Stimulated activated CD4-positive, alpha-beta T cell treated with anti-CD3 and anti-CD28 coated beads, Interleukin-15, amount 100 ng/mL, for 48 hours (primary cell): ENCODE measurements around the gene CCDC80.

ENCODE experiments used
- DNase-seq, 2 donors: peaks; one replicate each; pipeline ENCODE4 v3.0.0-alpha.2; 2020; ENCODE audit warnings: low read depth in 2 of 2

The CCDC80 gene

GRCh38 chr3:112633757-112634156 is 7.2 kb downstream of the CCDC80 start:
- DNase-seq: no peak

GRCh38 chr3:112633191-112633590 is 7.8 kb downstream of the CCDC80 start:
- DNase-seq: no peak

GRCh38 chr3:112632596-112632995 is 8.3 kb downstream of the CCDC80 start:
- DNase-seq: no peak

- no peak for DNase-seq
These were observed 9.7 kb downstream of the CCDC80 start for GRCh38 chr3:112631257-112631656.

GRCh38 chr3:112629425-112629824 is 11.5 kb downstream of the CCDC80 start:
- DNase-seq: no peak

- DNase-seq: no peak
These were observed 12.9 kb downstream of the CCDC80 start for GRCh38 chr3:112627919-112628466.

- no peak for DNase-seq
These were observed 13.5 kb downstream of the CCDC80 start for GRCh38 chr3:112627419-112627818.

- no peak for DNase-seq
These were observed 17.2 kb downstream of the CCDC80 start for GRCh38 chr3:112623717-112624116.

- DNase-seq: no peak
These were observed 17.7 kb downstream of the CCDC80 start for GRCh38 chr3:112623213-112623612.

GRCh38 chr3:112619295-112619694 is 21.6 kb downstream of the CCDC80 start:
- DNase-seq: no peak

- no peak for DNase-seq
These were observed 23.7 kb downstream of the CCDC80 start for GRCh38 chr3:112617285-112617684.

GRCh38 chr3:112615989-112616731 is 24.8 kb downstream of the CCDC80 start:
- DNase-seq: no peak

- no peak for DNase-seq
These were observed 29.0 kb downstream of the CCDC80 start for GRCh38 chr3:112611752-112612515.

- DNase-seq: no peak
These were observed 30.8 kb downstream of the CCDC80 start for GRCh38 chr3:112610121-112610520.

- DNase-seq: no peak
These were observed 33.1 kb downstream of the CCDC80 start for GRCh38 chr3:112607863-112608262.

GRCh38 chr3:112606098-112606497 is 34.8 kb downstream of the CCDC80 start:
- DNase-seq: no peak

GRCh38 chr3:112605285-112605684 is 35.7 kb downstream of the CCDC80 start:
- DNase-seq: no peak

- no peak for DNase-seq
These were observed 36.4 kb downstream of the CCDC80 start for GRCh38 chr3:112604536-112604935.

GRCh38 chr3:112602217-112602838 is 38.6 kb downstream of the CCDC80 start:
- DNase-seq: no peak

- no peak for DNase-seq
These were observed 42.2 kb downstream of the CCDC80 start for GRCh38 chr3:112598731-112599130.

GRCh38 chr3:112597945-112598344 is 43.0 kb downstream of the CCDC80 start:
- DNase-seq: no peak

- DNase-seq: no peak
These were observed 46.1 kb downstream of the CCDC80 start for GRCh38 chr3:112594856-112595255.
